Glomerular visceral epithelial cell (primary cell): Measurements from ENCODE around the gene GBF1.
"Not testable (repeated sequence)": the region's sequence is repeated elsewhere in the genome, so short reads cannot be mapped to it uniquely, and the experiment has no call there.

Experiments used
- DNase-seq: peaks from one replicate; pipeline ENCODE4 v3.0.0-alpha.2; 2016; ENCODE audit errors: extremely low spot score

Gene GBF1

GRCh38 chr10:102269017-102269416, 23.7 kb downstream of the GBF1 start:
- no peak for DNase-seq

- DNase-seq = peak; percentile 42
These were observed 28.7 kb downstream of the GBF1 start for GRCh38 chr10:102274062-102274461.

DNA sequence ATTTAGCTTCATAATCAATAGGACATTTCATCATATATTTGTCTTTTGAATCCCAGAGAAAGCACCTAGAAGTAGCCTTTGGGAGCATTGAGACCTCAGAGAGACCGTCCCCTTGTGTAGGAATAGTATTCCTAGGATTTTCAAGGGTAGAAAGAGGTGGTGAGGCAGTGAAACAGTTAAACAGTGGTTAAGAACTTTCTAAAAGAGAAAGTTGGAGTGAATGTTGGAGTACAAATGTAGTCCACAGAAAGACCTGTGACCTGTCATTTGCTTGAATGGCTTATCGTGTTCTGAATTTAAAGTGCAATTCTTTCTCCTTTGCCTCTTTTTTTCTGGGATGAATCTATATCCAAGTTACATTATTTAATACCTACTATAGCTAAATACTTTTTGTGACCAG, 30.0 kb downstream of the GBF1 start:
- no peak for DNase-seq

- DNase-seq = no peak
These were observed 33.8 kb downstream of the GBF1 start for GRCh38 chr10:102279104-102279503.

DNA sequence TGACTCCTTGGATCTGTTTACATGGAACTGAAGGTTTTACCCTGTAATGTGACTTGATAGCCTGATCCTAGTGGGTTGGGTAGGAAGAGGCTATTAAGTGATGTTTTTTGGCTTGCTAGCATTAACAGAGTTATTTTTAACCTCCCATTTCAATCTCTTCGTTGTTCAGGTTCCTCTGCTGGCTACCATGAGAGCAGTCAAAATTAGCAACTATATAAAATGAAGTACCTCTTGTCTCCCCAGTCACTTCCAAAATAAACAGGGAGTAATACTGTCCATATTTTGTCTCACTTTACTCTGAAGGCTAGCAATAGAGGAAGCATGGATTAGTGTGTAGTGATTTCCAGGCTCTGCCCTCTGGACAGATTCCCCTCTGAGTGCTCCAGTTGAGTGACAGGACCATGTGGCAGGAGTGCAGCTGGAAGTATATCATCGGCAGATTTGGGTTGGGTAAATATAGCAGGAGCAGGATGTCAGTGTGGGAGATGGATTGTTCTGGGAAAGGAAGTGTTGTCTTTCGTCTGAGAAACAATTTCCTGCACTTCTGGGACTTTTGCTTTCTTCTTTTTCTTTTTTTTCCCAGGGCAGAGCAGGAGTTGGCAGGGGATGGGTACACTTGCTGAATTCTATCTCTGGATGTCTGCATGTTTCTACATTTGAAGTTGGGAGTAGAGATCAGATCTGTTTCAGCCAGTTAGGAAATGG, 35.2 kb downstream of the GBF1 start:
- peak; percentile 16 for DNase-seq

DNA sequence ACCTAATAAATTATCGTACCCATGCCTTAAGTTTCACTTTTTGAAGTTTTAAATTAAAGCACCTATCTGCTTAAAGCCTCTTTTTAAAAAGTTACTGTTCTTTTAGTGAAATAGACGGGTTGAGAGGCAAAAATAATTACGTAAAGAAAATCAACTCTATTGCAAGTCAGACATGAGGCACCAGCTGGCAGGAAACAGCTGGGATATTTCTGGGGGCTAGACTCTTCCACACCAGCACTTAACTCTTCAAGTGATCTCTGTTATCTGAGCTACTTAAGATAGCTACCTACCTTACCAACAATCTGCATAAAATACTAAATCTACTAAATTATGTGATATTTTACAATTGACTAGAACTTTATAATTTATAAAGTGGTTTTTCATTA, 35.8 kb downstream of the GBF1 start:
- no peak for DNase-seq

DNA sequence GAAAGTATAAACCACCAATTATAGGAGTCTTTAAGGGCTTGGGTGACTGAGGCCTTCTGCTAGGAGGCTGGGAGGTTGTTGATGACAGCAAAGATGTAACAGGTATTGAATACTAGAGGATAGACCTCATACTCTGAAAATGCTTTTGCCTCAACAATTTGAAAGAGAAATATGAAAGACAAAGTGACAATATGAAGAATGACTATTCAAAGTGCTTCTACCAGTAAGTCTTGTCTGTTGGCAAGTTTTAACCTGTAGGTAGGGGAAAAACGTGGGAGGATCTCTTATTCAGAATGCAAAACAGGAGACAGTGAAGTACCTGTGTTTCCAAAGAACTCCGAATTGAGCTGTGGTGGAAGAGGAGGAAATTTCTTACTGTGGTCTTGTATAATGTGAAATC, 38.2 kb downstream of the GBF1 start:
- DNase-seq = no peak

- no peak for DNase-seq
These were observed 38.6 kb downstream of the GBF1 start for GRCh38 chr10:102283890-102284289.

DNA sequence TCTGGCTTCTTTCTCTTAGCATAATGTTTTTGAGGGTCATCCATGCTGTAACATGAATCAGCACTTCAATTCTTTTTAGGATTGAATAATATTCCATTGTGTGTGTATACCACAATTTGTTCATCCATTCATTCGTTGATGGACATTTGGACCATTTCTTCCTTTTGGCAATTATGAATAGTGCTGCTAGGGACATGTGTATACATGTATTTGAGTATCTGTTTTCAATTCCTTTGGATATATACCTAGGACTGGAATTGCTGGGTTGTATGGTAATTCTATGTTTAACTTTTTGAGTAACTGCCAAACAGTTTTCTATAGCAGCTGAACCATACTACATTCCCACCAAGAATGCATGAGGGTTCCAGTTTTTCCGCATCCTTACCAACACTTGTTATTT, 39.2 kb downstream of the GBF1 start:
- DNase-seq = no peak

DNA sequence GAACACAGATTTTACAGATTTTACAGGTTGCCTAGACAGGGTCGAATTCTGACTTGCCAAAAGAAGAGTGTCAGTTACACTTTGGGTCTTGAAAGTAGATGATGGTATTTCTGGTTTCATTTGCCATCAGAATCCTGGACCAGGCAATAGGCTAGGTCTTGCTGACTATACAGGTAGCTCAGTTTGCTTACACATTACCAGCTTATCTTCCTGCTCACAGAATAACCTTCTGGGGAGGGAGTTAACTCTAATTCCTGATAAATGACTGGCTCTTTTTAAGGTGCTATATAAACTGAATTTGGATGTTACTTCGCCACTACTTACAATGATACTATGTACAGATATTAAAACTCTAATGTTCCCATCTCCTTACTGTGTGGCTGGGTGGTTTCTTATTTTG, 39.8 kb downstream of the GBF1 start:
- no peak for DNase-seq

DNA sequence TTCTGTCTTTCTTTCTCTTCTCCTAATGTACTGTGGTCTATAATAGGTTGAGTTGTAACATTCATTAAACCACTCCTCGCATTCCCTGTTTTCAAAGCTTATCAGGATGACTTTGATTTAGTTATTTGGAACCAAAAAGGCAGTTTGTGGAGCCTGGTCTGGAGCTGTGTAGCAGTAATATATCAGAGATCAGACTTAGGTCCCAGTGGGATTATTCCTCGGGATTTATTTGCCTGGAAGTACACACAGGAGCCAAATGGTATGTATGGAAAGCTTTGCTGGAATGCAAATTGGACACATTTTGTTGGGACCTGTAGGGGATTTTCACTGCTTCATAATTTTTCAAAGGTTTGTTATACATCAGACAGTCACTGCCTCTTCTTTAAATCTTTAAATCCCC, 40.9 kb downstream of the GBF1 start:
- DNase-seq = no peak

DNA sequence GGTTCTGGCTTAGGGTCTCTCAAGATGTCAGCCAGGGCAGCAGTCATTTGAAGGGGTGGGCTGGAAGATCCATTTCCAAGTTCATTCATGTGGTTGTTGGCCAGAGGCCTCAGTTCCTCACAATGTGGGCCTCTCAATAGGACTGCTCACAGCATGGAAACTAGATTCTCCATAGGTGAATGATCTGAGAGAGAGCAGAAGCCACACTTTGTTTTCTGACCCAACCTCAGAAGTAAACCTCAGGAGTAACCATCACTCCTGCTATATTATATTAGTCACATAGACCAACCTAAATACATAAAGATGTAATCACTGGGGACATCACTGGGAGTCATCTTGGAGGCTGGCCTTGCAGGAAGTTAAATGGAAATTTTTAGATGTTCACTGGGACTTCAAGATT, 42.2 kb downstream of the GBF1 start:
- DNase-seq = no peak

DNA sequence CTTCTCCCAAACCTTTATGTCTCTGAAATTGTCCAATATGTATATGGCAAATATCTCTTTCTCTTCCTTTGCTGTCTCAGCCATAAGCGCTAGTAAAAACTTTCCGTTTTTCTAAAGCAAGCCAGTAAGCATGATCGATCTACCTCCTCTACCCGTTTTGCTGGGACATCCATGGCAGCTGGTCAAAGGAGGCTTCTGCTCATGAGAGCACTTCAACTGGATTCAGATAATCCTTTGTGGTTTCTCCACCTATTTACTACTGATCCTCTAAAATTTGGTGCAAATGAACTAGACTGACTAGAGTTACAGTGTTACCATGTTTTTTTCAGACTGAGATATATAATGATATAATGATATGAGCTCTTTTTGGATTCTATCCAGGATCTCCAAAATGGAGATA, 42.7 kb downstream of the GBF1 start:
- DNase-seq = no peak

- no peak for DNase-seq
These were observed 44.0 kb downstream of the GBF1 start for GRCh38 chr10:102289356-102289755.

DNA sequence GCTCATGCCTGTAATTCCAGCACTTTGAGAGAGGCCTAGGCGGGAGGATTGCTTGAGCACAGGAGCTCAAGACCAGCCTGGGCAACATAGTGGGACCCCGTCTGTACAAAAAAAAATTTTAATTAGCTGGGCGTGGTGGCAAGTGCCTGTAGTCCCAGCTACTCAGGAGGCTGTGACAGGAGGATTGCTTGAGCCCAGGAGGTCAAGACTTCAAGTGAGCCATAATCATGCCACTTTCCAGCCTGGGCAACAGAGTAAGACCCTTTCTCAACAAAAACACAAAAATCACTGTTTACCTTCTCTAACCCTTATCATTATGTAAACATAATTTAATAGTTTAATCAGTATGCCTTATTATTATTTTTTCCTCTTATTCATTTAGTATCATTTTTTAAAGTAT, 44.5 kb downstream of the GBF1 start:
- DNase-seq = no peak

DNA sequence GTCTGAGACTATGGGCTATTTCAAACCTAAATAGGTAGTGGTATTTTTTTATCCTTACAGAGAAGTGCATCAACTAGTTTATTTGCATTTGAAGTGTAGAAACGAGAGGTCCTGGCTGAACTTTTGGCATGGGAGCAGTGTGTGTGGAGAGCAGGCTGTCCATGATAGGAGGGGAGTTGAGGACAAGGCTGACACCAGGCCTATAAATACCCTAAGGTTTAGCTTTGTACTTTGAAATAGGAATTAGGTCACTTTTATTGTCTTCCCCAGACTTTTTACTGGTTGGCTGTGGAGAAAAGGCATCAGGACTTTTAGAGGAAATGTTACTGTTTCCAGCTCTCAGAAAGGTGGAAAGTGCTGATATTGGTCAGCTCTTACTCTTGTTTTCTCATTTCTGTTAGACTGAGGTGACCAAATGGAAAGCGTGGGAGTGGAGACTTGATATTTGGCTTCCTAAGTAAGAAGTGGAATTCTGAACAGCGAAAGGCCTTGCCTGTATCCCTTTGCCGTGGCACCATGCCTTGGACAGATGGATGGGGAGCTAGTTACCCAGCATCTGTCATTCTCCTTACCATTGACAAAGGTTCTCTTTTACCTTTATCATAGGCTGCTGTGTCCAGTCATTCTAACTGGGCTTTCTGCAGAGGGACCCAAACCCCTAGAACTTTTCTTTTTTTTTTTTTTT, 46.0 kb downstream of the GBF1 start:
- DNase-seq = no peak

- DNase-seq = no peak
These were observed 51.8 kb downstream of the GBF1 start for GRCh38 chr10:102297101-102297500.

- DNase-seq = no peak
These were observed 53.6 kb downstream of the GBF1 start for GRCh38 chr10:102298899-102299298.

DNA sequence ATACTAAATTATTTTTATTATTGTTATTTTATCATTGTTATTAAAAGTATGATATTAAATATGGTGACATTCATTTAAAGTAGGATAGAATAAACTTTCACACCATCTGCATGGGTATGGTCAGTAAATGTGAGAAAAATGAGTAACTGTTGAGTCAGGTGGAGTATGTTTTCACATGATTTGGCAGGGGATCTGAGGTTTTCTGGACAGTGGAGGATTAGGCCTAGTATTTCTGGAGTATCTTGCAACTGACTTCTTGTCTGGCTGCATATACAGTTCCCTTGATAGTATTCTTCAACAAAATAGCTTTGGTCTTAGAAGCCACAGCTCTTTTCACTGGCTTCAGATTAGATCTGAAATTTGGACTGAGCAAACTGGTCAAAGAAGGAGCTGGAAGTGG, 54.5 kb downstream of the GBF1 start:
- DNase-seq = peak; percentile 78

DNA sequence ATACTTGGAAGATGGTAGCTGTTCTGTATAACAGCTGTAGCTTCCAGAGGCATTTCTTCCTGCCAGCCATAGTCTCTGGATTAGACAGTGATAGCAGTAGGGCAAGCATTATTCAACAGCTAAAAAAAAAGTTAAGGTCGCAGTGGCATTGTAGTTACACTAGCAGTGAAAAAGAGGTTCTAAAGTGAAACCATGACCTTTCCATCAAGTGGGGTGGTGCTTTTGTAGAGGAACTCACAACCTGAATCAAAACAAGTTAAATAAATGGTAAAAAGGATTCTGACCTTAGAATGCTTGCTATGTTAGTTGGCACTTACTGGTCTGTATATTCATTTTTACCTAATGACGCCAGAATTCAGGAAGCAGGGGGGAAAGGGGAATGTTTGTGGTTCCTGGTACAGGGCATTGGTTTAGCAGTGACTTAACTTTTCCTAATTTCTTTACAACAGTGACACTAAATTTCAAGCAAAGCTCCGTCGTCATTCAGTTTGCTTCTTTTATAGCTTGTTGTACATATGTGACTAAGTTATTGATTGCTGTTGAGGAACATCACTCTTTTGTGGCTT, 55.0 kb downstream of the GBF1 start:
- DNase-seq = peak; percentile 84

GRCh38 chr10:102300912-102301311, 55.6 kb downstream of the GBF1 start:
- DNase-seq = not testable (repeated sequence)

DNA sequence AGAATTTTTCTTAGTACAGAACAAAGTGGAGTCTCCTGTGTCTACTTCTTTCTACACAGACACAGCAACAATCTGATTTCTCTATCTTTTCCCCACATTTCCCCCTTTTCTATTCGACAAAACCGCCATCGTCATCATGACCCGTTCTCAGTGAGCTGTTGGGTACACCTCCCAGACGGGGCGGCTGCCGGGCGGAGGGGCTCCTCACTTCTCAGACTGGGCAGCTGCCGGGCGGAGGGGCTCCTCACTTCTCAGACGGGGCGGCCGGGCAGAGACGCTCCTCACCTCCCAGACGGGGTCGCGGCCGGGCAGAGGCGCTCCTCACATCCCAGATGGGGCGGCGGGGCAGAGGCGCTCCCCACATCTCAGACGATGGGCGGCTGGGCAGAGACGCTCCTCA, 56.0 kb downstream of the GBF1 start:
- DNase-seq = not testable (repeated sequence)

- no peak for DNase-seq
These were observed 57.3 kb downstream of the GBF1 start for GRCh38 chr10:102302611-102303010.
